ENCODE data around the gene THEMIS. TPM values are rescaled to one million over a fixed set of nuclear protein-coding genes. Genes with fewer than 3 reads are reported as not detected.

Gene THEMIS
- total RNA-seq, 1 experiment from 2014 or later: not detected

DNA sequence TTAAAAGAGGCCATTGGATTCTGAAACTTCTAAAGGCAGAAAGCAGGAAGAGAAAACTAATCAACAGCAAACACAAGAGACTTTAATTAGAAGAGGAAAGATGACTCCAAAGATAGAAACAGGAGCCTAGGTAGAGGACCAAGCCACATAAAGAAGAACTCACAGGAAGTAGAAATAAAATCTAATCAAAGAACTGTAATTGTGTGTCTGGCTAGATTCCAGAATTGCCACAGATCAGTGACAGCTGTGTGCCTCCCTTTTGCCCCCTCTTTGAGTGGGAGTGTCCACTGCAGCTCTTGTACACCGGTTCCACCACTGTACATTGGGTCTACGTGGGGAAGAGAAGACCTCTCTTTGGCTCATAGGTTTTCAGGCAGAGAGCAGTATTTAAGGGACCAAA lies 22.3 kb upstream of the THEMIS start:
- Histone ChIP-seq H3K36me3 (ENCODE audit: control insufficient read depth, insufficient read depth, low read length) (no peaks in the 10 kb centered on the region), H3K4me3 (ENCODE audit: low read depth, low read length) (no peak overlapping the region), H3K4me1 (no peaks in the 10 kb centered on the region), H3K9me3 (no peaks in the 10 kb centered on the region), H3K27me3 (replicated peaks; ENCODE audit: control insufficient read depth, insufficient read depth, low read length) (no peaks in the 10 kb centered on the region)
- POLR2A ChIA-PET: no interaction called here
- no peak for DNase-seq
- CTCF ChIA-PET: no interaction called here
- H3K27me3 Mint-ChIP-seq (ENCODE audit: insufficient read depth, unreplicated experiment): no peaks in the 10 kb centered on the region
- no peak overlapping the region for H3K4me3 Mint-ChIP-seq (ENCODE audit: unreplicated experiment)
- H3K36me3 Mint-ChIP-seq (ENCODE audit: insufficient read depth, unreplicated experiment): no peaks in the 10 kb centered on the region
- H3K4me1 Mint-ChIP-seq (ENCODE audit: low read depth, unreplicated experiment): no peaks in the 10 kb centered on the region
- TF ChIP-seq, protein P1, sequence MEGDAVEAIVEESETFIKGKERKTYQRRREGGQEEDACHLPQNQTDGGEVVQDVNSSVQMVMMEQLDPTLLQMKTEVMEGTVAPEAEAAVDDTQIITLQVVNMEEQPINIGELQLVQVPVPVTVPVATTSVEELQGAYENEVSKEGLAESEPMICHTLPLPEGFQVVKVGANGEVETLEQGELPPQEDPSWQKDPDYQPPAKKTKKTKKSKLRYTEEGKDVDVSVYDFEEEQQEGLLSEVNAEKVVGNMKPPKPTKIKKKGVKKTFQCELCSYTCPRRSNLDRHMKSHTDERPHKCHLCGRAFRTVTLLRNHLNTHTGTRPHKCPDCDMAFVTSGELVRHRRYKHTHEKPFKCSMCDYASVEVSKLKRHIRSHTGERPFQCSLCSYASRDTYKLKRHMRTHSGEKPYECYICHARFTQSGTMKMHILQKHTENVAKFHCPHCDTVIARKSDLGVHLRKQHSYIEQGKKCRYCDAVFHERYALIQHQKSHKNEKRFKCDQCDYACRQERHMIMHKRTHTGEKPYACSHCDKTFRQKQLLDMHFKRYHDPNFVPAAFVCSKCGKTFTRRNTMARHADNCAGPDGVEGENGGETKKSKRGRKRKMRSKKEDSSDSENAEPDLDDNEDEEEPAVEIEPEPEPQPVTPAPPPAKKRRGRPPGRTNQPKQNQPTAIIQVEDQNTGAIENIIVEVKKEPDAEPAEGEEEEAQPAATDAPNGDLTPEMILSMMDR (IDR thresholded peaks at IDR 0.05; ENCODE audit: insufficient read depth in 1 of 2, low read depth in 1 of 2, low read length in 1 of 2, severe bottlenecking in 1 of 2, unreplicated experiment in 1 of 2): no peak
- intact Hi-C loops (cut with micrococcal nuclease; ENCODE audit: unreplicated experiment): no loop called here
- H3K27ac Mint-ChIP-seq (ENCODE audit: unreplicated experiment): no peak overlapping the region
- peaks cover 19% of the 10 kb centered on the region for H3K9me3 Mint-ChIP-seq (ENCODE audit: unreplicated experiment)
- no TSS peak for BruUV-seq (replicated peaks)

DNA sequence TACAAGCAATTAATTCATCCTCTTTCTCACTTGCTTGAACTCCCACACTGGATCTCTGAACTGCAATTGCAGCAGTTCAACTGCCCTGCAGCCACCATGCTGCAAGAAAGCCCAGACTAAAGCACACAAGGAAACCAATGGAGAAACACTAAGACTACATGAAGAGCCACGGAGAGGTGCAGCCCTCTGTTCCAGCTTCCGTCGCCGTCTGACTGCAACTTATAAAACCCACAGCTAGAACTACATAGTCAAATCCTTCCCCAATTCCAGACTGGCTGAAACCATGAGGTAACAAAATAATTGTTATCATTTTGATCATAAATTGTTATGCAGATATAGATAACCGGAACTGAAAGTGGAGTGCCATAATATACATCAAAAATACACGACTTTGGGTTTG lies 21.1 kb upstream of the THEMIS start:
- BruUV-seq (replicated peaks): no TSS peak
- POLR2A ChIA-PET: no interaction called here
- no peaks in the 10 kb centered on the region for H3K36me3 Mint-ChIP-seq (ENCODE audit: insufficient read depth, unreplicated experiment)

DNA sequence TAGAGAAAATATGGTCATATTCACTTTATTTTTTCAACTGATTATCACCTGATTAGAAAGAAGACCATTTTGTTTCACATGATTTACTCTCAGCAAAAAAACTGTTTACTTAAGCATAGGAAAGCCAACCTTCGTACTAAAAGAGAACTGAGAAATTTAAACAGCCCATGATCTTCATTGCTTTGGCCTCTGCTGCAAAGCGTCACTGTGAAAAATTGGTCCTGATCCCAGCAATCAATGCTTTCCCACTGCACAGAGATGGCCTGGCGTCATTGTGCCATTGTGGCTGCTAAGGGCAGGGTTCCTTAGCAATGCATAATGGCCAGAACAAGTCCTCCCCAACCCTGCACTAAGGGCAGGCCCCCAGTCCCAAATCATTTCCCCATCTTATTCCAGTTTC lies 19.9 kb upstream of the THEMIS start:
- H3K9me3 Mint-ChIP-seq (ENCODE audit: unreplicated experiment): peaks cover 10% of the 10 kb centered on the region
- no peak overlapping the region for H3K4me3 ChIP-seq (ENCODE audit: low read depth, low read length)
- no peak overlapping the region for H3K4me3 Mint-ChIP-seq (ENCODE audit: unreplicated experiment)

More for the DNA sequence above, 21.1 kb upstream of the THEMIS start:
- Histone ChIP-seq H3K4me1 (no peaks in the 10 kb centered on the region), H3K27me3 (replicated peaks; ENCODE audit: control insufficient read depth, insufficient read depth, low read length) (no peaks in the 10 kb centered on the region), H3K4me3 (ENCODE audit: low read depth, low read length) (no peak overlapping the region), H3K9me3 (no peaks in the 10 kb centered on the region), H3K36me3 (ENCODE audit: control insufficient read depth, insufficient read depth, low read length) (no peaks in the 10 kb centered on the region)
- Mint-ChIP-seq H3K27ac (ENCODE audit: unreplicated experiment) (no peak overlapping the region), H3K27me3 (ENCODE audit: insufficient read depth, unreplicated experiment) (no peaks in the 10 kb centered on the region), H3K9me3 (ENCODE audit: unreplicated experiment) (peaks cover 11% of the 10 kb centered on the region), H3K4me3 (ENCODE audit: unreplicated experiment) (no peak overlapping the region), H3K4me1 (ENCODE audit: low read depth, unreplicated experiment) (no peaks in the 10 kb centered on the region)
- CTCF ChIA-PET: no interaction called here
- TF ChIP-seq, protein P1 (IDR thresholded peaks at IDR 0.05; ENCODE audit: insufficient read depth in 1 of 2, low read depth in 1 of 2, low read length in 1 of 2, severe bottlenecking in 1 of 2, unreplicated experiment in 1 of 2): no peak
- intact Hi-C loops (cut with micrococcal nuclease; ENCODE audit: unreplicated experiment): no loop called here
- DNase-seq: no peak

More for the DNA sequence above, 19.9 kb upstream of the THEMIS start:
- H3K9me3 ChIP-seq: no peaks in the 10 kb centered on the region
- no peaks in the 10 kb centered on the region for H3K36me3 ChIP-seq (ENCODE audit: control insufficient read depth, insufficient read depth, low read length)
- H3K27me3 ChIP-seq (replicated peaks; ENCODE audit: control insufficient read depth, insufficient read depth, low read length): no peaks in the 10 kb centered on the region
- Mint-ChIP-seq H3K4me1 (ENCODE audit: low read depth, unreplicated experiment) (no peaks in the 10 kb centered on the region), H3K27ac (ENCODE audit: unreplicated experiment) (no peak overlapping the region), H3K27me3 (ENCODE audit: insufficient read depth, unreplicated experiment) (no peaks in the 10 kb centered on the region), H3K36me3 (ENCODE audit: insufficient read depth, unreplicated experiment) (no peaks in the 10 kb centered on the region)
- intact Hi-C loops (cut with micrococcal nuclease; ENCODE audit: unreplicated experiment): no loop called here
- BruUV-seq (replicated peaks): no TSS peak
- ChIA-PET CTCF (no interaction called here), POLR2A (no interaction called here)
- H3K4me1 ChIP-seq: no peaks in the 10 kb centered on the region
- no peak for DNase-seq
- TF ChIP-seq, protein P1 (IDR thresholded peaks at IDR 0.05; ENCODE audit: insufficient read depth in 1 of 2, low read depth in 1 of 2, low read length in 1 of 2, severe bottlenecking in 1 of 2, unreplicated experiment in 1 of 2): no peak

All from Caco-2 (cell line).